GM12891 (cell line): ENCODE data around the gene OPCML.

ENCODE experiments used
- PAX5 ChIP-seq: IDR thresholded peaks from 2 replicates; pipeline ENCODE4 v1.6.1; 2011; ENCODE audit warnings: low read length, moderate library complexity, mild to moderate bottlenecking; ENCODE audit not compliant: insufficient read depth, severe bottlenecking
- POLR2A ChIP-seq: IDR thresholded peaks from 2 replicates; pipeline ENCODE4 v1.6.1; 2011; ENCODE audit warnings: low read depth, low read length, control low read depth
- POLR2AphosphoS5 ChIP-seq: IDR thresholded peaks from 2 replicates; pipeline ENCODE4 v1.6.1; 2011; ENCODE audit warnings: low read depth, low read length, control low read depth

DNA sequence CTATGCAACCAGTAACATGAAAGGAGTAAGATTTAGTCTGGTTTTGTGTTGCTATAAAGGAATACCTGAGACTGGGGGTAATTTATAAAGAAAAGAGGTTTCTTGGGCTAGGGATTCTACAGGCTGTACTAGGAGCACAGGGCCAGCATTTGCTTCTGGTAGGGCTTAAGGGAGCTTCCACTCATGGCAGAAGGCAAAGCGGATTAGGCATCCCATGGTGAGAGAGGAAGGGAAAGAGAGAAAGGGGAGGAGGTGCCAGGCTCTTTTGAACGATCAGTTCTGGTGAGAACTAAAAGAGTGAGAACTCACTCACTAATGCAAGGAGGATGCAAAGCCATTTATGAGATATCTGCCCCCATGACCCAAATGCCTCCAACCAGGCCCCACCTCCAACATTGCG, 283.2 kb downstream of the OPCML start:
- no peak for TF ChIP-seq POLR2AphosphoS5
- no peak for TF ChIP-seq POLR2A
- TF ChIP-seq PAX5, result no peak
